HepG2 (cell line): ENCODE measurements around the gene MOK. TPM values are rescaled to one million over a fixed set of nuclear protein-coding genes. Genes with fewer than 3 reads are reported as not detected.

Source experiments
- AGO1 ChIP-seq: fragments of 200-400 bp; formaldehyde crosslinking; IDR thresholded peaks from 2 replicates; pipeline ENCODE4 v1.6.1; 2017; ENCODE audit warnings: mild to moderate bottlenecking, low read depth, low read length, moderate library complexity; ENCODE audit not compliant: poor library complexity, severe bottlenecking
- CENPX ChIP-seq: sonication (generic); formaldehyde crosslinking; IDR thresholded peaks from 2 replicates; pipeline ENCODE4 v1.9.0; 2021; ENCODE audit warnings: mild to moderate bottlenecking, missing genetic modification reagents, moderate library complexity
- DMAP1 ChIP-seq: IDR thresholded peaks from 2 replicates; pipeline ENCODE4 v1.6.1; 2016
- E2F1 ChIP-seq: sonication (generic); formaldehyde crosslinking; IDR thresholded peaks from 2 replicates; pipeline ENCODE4 v1.5.0; 2020; ENCODE audit warnings: missing genetic modification reagents
- HMGXB3 ChIP-seq: sonication (generic); formaldehyde crosslinking; IDR thresholded peaks from 2 replicates; pipeline ENCODE4 v1.4.0; 2020; ENCODE audit warnings: missing genetic modification reagents, borderline replicate concordance
- JUND ChIP-seq: sonication (generic); formaldehyde crosslinking; IDR thresholded peaks from 2 replicates; pipeline ENCODE4 v1.8.0; 2022; ENCODE audit warnings: mild to moderate bottlenecking, missing genetic modification reagents
- NFRKB ChIP-seq: fragments of 450-650 bp; IDR thresholded peaks from 2 replicates; pipeline ENCODE4 v1.6.1; 2017
- NFYC ChIP-seq: IDR thresholded peaks from 2 replicates; pipeline ENCODE4 v1.6.1; 2016; ENCODE audit warnings: missing genetic modification reagents, missing compliant biosample characterization
- THAP7 ChIP-seq: sonication (generic); formaldehyde crosslinking; IDR thresholded peaks from 2 replicates; pipeline ENCODE4 v1.8.1; 2023; ENCODE audit warnings: mild to moderate bottlenecking, missing genetic modification reagents
- XBP1 ChIP-seq: sonication (generic); formaldehyde crosslinking; IDR thresholded peaks from 2 replicates; pipeline ENCODE4 v1.5.0; 2020; ENCODE audit warnings: missing genetic modification reagents
- ZC3H13 ChIP-seq: sonication (generic); formaldehyde crosslinking; IDR thresholded peaks from 2 replicates; pipeline ENCODE4 v1.8.1; 2023; ENCODE audit warnings: mild to moderate bottlenecking, missing genetic modification reagents, moderate library complexity
- ZNF230 ChIP-seq: sonication (generic); formaldehyde crosslinking; IDR thresholded peaks from 2 replicates; pipeline ENCODE4 v1.4.0; 2020; ENCODE audit warnings: mild to moderate bottlenecking, missing genetic modification reagents
- ZNF335 ChIP-seq: sonication (generic); formaldehyde crosslinking; IDR thresholded peaks from 2 replicates; pipeline ENCODE4 v1.4.0; 2020; ENCODE audit warnings: missing genetic modification reagents
- ZNF577 ChIP-seq: sonication (generic); formaldehyde crosslinking; IDR thresholded peaks from 2 replicates; pipeline ENCODE4 v1.4.0; 2020; ENCODE audit warnings: mild to moderate bottlenecking, low read depth, missing genetic modification reagents, borderline replicate concordance
- ZNF598 ChIP-seq: sonication (generic); formaldehyde crosslinking; IDR thresholded peaks from 2 replicates; pipeline ENCODE4 v1.5.1; 2020; ENCODE audit warnings: mild to moderate bottlenecking, missing genetic modification reagents, borderline replicate concordance
- ZNF672 ChIP-seq: sonication (generic); formaldehyde crosslinking; IDR thresholded peaks from 2 replicates; pipeline ENCODE4 v1.8.1; 2022; ENCODE audit warnings: missing genetic modification reagents
- ZNF782 ChIP-seq: sonication (generic); formaldehyde crosslinking; IDR thresholded peaks from 2 replicates; pipeline ENCODE4 v1.4.0; 2020; ENCODE audit warnings: missing genetic modification reagents, mild to moderate bottlenecking, borderline replicate concordance
- polyA plus RNA-seq, 8 experiments: library from polyadenylated mRNA; depleted of rRNA in 3 of 8; stranded (reverse) in 7 of 8; unstranded in 1 of 8; fragments of >200 nt; fragmentation: Illumina TruSeq in 4 of 8; extraction: Trizol in 4 of 8; gene quantifications; 2 replicates each; pipeline versions ENCODE4 v1.2.1 to v1.2.3, GENCODE V29; 2011 to 2016; ENCODE audit warnings: low read depth in 4 of 8, missing spikeins in 1 of 8, mixed read lengths in 1 of 8; ENCODE audit not compliant: insufficient read depth in 1 of 8
- total RNA-seq, 5 experiments: library from RNA; depleted of rRNA; stranded (reverse); fragments of >200 nt; fragmentation: Illumina TruSeq; extraction: Trizol; gene quantifications; 2 replicates each; pipeline ENCODE4 v1.2.3, GENCODE V29; 2016; ENCODE audit warnings: low read depth in 1 of 5
- TF ChIP-seq, protein P1 (sequence below): sonication (generic); formaldehyde crosslinking; IDR thresholded peaks from 2 replicates; pipeline ENCODE4 v1.4.0; 2020; ENCODE audit warnings: missing genetic modification reagents, borderline replicate concordance

Gene MOK
- total and polyA plus RNA-seq, 2 of the 13 experiments (the other 11 are each of a cell fraction or from before 2014, with no cell fraction given) = 15.3 to 16.9 TPM

DNA sequence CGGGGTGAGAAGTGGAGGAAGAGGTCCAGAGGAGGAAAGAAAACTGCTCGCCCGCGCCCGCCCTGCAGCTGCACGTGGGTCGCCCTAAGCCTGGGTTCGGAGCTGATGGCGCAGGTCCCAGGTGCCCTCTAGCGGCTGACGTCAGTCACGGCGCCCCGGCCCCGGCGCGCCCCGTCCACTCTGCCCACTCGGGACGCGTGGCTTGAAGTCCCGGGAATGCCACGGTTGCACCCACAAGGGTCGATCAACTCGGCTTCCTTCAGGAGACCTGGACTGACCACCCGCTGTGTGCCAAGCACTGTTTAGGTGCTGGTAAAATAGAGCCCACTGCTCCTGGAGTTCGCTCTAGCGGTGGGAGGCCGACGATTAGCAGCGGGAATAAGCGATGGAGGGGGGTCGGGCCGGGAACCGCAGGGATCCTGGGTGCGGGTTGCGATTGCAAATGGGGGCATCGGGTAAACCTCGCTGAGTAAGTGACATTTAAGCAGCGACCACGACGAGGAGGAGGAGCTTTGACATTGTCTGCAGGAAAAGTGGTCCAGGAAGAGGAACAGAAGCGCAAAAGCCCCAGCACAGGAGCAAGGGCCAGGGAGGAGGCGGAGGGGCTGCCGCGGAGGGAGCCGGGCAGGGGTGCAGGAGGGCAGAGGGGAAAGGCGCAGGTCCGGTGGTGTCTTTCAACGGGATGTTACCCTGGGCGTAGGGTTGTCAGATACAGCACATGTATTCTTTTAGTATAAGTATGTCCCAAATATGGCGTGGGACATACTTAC is 9.5 kb upstream of the MOK start (continued):
- TF ChIP-seq, protein P1, sequence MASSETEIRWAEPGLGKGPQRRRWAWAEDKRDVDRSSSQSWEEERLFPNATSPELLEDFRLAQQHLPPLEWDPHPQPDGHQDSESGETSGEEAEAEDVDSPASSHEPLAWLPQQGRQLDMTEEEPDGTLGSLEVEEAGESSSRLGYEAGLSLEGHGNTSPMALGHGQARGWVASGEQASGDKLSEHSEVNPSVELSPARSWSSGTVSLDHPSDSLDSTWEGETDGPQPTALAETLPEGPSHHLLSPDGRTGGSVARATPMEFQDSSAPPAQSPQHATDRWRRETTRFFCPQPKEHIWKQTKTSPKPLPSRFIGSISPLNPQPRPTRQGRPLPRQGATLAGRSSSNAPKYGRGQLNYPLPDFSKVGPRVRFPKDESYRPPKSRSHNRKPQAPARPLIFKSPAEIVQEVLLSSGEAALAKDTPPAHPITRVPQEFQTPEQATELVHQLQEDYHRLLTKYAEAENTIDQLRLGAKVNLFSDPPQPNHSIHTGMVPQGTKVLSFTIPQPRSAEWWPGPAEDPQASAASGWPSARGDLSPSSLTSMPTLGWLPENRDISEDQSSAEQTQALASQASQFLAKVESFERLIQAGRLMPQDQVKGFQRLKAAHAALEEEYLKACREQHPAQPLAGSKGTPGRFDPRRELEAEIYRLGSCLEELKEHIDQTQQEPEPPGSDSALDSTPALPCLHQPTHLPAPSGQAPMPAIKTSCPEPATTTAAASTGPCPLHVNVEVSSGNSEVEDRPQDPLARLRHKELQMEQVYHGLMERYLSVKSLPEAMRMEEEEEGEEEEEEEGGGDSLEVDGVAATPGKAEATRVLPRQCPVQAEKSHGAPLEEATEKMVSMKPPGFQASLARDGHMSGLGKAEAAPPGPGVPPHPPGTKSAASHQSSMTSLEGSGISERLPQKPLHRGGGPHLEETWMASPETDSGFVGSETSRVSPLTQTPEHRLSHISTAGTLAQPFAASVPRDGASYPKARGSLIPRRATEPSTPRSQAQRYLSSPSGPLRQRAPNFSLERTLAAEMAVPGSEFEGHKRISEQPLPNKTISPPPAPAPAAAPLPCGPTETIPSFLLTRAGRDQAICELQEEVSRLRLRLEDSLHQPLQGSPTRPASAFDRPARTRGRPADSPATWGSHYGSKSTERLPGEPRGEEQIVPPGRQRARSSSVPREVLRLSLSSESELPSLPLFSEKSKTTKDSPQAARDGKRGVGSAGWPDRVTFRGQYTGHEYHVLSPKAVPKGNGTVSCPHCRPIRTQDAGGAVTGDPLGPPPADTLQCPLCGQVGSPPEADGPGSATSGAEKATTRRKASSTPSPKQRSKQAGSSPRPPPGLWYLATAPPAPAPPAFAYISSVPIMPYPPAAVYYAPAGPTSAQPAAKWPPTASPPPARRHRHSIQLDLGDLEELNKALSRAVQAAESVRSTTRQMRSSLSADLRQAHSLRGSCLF (CRISPR knock-in tag) = no peak
- TF ChIP-seq HMGXB3 (CRISPR knock-in tag) = no peak; the same call in 1 of the 2 replicates
- TF ChIP-seq XBP1 (CRISPR knock-in tag) = no peak
- peak; percentile 70 for TF ChIP-seq E2F1 (CRISPR knock-in tag)
- no peak; the same call in 1 of the 2 replicates for TF ChIP-seq ZNF230 (CRISPR knock-in tag)
- TF ChIP-seq NFRKB = no peak
- peak; percentile 61 for TF ChIP-seq AGO1
- no peak for TF ChIP-seq NFYC (CRISPR knock-in tag)
- no peak for TF ChIP-seq ZNF672
- TF ChIP-seq ZNF782 (CRISPR knock-in tag) = peak; percentile 47; the same call in 1 of the 2 replicates
- TF ChIP-seq CENPX = no peak
- TF ChIP-seq DMAP1 (CRISPR knock-in tag) = peak; percentile 79; the same call in 1 of the 2 replicates
- peak; percentile 84; the same call in 1 of the 2 replicates for TF ChIP-seq ZNF598
- TF ChIP-seq ZNF577 (CRISPR knock-in tag) = no peak
- no peak for TF ChIP-seq THAP7 (CRISPR knock-in tag)
- no peak for TF ChIP-seq JUND
- TF ChIP-seq ZC3H13 (CRISPR knock-in tag) = no peak
- peak; percentile 60; the same call in 1 of the 2 replicates for TF ChIP-seq ZNF335
